GM21526 (cell line): ENCODE measurements around the gene MX2.
"Not testable (repeated sequence)": the region's sequence is repeated elsewhere in the genome, so short reads cannot be mapped to it uniquely, and the experiment has no call there.

Experiments
- ATAC-seq: cut with Tn5 transposase; IDR thresholded peaks from one replicate; pipeline ENCODE4 v1.9.1; 2021; ENCODE audit warnings: moderate library complexity; ENCODE audit not compliant: unreplicated experiment, low FRiP score

Gene MX2, protein sequence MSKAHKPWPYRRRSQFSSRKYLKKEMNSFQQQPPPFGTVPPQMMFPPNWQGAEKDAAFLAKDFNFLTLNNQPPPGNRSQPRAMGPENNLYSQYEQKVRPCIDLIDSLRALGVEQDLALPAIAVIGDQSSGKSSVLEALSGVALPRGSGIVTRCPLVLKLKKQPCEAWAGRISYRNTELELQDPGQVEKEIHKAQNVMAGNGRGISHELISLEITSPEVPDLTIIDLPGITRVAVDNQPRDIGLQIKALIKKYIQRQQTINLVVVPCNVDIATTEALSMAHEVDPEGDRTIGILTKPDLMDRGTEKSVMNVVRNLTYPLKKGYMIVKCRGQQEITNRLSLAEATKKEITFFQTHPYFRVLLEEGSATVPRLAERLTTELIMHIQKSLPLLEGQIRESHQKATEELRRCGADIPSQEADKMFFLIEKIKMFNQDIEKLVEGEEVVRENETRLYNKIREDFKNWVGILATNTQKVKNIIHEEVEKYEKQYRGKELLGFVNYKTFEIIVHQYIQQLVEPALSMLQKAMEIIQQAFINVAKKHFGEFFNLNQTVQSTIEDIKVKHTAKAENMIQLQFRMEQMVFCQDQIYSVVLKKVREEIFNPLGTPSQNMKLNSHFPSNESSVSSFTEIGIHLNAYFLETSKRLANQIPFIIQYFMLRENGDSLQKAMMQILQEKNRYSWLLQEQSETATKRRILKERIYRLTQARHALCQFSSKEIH

GRCh38 chr21:41361786-41362604, at the start of gene MX2:
TSS of gene MX2 (plus strand) at chr21:41362027. CDS start at chr21:41376907, 14,880 bp downstream.
- peak; percentile 51 for ATAC-seq

DNA sequence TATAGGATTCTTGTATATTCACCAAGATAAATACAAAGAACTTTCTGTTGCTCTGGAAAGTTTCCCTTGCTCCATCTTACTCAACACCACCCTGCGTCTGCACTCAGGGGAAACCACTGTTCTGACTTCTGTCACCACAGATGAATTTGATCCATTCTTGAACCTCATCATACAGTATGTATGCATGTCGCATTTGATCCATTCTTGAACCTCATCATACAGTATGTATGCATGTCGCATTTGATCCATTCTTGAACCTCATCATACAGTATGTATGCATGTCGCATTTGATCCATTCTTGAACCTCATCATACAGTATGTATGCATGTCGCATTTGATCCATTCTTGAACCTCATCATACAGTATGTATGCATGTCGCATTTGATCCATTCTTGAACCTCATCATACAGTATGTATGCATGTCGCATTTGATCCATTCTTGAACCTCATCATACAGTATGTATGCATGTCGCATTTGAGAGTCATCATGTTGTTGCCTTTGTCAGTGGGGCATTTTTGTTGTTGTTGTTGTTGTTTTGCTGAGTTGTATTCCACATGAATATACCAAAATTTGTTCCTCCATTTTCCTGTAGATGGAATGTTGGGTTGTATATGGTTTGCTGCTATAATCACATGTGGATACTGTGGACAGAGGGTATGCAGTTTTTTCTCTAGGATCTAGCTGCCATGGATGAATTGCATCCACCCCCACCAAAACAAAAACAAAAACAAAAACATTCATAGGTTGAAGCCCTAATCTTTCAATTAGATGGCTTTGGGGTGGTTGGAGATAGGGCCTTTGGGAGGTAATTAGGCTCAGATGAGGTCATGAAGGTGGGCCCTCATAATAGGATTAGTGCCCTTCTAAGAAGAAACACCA, 48.3 kb upstream of the MX2 start:
- not testable (repeated sequence) for ATAC-seq

GRCh38 chr21:41315726-41316125, 46.1 kb upstream of the MX2 start:
- no peak for ATAC-seq

DNA sequence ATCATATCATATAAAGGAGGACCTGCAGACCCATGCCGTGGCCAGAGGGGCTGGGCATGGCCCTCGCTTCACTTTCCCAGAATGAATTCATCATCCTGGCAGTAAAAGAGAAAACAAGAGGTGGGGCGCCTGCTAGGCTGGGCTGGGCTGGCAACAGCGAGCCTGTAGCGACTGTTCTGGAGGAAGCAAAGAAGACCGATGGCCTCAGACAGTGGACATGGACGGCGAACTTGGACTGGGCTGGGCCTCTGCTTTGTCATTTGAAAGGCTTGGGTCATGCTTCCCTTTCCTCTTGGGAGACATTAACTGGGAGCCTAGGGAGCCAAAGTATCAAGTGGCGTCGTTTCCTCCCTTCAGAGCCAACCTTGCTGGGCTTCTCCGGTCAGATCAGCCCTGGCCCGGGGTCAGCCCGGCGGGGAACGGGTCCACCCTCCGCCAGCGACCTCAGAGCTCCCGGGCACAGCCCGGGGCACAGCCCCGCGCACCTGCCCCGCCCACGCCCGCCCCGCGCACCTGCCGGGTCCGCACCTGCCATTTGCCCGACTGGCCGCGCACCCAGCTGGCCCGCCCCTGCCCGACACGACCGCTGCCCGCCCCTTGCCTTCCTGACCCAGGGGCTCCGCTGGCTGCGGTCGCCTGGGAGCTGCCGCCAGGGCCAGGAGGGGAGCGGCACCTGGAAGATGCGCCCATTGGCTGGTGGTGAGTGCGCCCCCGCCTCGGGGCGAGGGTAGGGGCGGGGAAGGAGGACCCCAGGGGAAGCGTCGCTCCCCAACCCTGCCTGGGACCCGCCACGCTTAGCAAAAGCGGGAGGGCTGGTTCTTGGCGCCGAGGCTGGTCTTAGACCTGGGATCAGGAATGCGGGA, 45.4 kb upstream of the MX2 start, which contains the start of gene FAM3B:
TSS of gene FAM3B (plus strand) at position 602 of the 863 bp plus-strand sequence. CDS start at position 681, 79 bp downstream.
- ATAC-seq: no peak

DNA sequence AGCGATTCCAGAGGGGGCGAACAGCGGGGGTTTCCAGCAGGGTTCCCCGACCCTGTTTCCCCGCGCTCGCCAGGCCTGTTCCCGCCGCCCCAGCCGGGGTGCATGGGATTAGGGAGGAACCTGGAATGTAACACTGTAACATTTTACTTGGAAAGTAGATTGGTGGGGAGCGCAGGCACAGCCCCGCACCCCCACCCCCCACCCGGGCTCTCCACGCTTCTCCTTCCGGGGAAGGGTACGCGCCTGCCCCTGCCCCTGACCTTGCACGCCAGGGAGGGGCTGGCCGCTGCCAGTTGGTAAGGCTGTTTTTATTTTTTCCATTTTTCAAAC, 44.8 kb upstream of the MX2 start:
- ATAC-seq: no peak

- no peak for ATAC-seq
Measured at GRCh38 chr21:41317458-41317857, 44.4 kb upstream of the MX2 start.

- ATAC-seq: no peak
Measured at GRCh38 chr21:41318218-41318617, 43.6 kb upstream of the MX2 start.

DNA sequence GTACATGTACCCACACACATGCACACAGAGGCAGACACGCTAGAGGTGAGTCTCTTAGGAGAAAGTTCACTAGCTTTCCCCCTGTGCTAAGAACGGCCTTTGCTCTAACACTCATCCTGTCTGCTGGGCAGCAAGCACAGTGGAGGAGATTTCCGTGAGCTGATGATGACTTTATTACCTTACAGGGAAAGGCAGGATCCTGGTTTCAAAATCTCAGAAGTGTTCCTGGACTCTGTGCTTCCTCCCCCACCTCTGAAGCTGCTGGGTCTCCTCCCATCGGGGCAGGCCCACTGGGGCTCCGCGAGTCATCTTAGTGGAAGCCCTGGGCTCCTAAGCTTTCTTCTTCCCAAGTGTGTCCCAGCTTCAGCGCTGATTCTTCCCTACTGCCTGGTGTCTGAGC, 42.6 kb upstream of the MX2 start:
- ATAC-seq: no peak

DNA sequence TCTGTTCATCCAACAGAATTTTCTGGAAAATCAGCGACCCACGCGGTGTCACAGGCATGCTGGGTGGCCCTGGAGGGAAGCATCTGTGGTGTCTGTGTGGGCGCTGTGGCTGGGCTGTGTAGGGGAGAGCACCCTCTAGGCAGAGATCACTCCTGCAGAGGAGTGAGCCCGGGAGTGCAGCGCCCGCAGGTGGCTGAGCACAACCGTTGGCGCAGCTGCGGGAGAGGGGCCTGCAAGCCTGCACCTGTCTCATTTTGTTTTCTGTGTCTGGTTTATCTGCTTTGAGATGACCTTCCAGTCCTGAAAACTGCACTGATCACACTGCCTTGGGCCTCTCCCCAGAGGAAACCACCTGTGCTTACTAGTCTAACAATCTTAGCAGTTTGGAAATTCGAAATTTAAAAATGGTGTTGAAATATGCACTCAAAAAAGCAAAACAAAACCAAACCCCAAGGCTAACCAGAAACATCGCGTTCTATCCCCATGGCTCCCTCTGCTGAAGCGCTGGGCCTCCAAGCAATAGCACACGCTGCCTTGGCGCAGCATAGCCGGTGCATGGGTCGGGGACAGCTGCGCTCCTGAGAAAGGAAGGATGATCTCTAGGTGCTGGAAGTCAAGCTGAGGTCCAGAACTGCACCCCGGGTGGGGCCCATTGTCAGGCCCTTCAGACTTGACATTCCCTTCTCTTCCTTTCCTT, 40.5 kb upstream of the MX2 start:
- ATAC-seq: no peak

DNA sequence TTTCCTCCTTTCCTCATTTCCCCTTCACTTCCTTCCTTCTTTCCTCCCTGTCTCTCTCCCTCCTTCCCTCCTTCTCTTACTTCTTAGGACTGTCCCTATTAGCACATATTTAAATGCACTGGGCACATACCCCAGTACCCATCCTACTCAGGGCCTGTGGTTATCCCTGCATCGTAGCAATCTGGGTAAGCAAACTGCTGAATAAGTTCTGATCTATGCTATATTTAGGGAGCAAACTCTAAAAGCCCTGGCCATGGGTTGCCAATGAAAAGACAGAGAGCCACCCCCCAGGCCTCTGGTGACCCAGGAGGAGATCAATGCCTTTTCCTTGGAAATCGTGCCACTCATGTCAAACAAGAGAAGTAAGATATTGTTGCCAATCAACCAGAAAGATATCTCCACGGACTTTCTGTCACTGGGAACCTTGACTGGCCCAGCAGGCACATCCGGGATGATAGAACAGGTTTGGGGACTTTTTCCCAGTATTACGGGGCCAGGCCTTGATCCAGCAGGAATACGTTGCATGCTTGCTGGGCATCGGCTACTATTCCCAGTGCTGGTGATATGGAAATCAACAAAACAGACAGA, 39.8 kb upstream of the MX2 start:
- ATAC-seq: no peak

- no peak for ATAC-seq
Measured at GRCh38 chr21:41322496-41323382, 39.1 kb upstream of the MX2 start.

DNA sequence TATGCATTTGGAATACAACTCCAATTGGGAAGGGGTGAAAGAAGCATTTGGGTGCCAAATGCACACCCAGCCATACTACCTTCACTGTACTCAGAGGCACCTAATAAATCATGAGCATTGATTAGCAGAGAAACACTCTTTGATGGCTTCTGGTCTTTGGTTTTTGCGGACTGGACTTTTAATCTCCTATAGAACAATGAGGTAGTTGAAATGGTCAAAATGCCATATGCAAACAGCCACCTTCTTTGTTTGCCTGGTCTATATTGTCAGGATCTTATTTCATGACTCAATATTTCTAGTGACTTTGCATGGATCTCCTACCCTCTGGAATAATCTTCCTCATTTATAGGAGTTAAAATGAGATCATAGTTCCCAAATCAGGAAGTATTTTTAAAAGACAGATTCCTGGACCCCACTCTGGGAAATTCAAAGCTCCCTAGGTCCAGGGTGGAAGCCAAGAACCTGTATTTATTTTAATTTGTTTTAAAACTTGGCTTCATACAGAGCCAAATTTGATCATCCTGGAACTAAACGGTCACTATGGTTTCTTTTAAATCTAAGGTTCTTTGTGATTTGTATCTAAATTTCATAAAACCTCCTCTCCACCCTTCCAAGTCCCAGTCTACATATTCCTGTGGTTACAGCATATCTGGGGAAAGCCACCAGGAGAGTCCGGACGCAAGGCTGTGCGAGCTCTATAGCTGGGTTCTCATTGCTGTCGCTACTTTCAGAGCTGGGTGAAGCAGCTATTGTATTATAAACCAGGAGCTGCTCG, 36.5 kb upstream of the MX2 start:
- ATAC-seq: no peak

DNA sequence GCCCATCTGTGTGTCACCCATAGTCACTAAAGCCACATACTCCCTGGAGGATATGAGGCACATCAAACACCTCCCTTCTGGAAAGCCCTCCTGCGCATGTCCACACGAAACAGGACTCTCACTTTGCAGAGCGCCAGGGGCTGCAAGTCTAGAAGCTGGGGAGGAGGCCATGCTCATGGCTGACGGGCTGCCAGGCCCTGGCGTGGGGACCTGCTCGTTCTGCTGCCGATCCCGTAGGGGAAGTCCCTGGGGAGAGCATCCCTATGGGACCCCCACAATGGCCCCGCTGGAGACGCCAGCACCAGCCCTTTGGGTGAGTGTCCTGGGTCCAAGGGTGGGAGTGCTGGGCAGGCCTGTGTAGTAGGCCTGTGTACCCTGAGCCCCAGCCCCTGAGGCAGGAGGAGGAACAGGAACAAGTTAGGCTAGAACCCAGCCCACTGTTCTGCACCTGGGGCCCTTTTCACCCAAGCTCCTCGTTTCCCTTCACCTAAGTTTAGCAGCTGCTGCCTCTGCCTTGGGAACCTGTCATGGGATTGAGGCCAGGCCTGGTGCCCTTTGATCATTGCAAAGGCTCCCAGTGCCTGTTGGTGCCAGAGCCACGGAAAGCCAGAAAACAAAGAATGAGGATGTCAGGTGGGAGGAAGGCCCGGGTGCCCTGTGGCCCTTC, 35.3 kb upstream of the MX2 start:
- no peak for ATAC-seq

- no peak for ATAC-seq
Measured at GRCh38 chr21:41327753-41328152, 34.1 kb upstream of the MX2 start.

GRCh38 chr21:41328660-41329607, 32.9 kb upstream of the MX2 start:
- ATAC-seq: no peak
